Measurements from ENCODE around the gene NDRG3. TPM values are rescaled to one million over a fixed set of nuclear protein-coding genes. Genes with fewer than 3 reads are reported as not detected.
A peak's percentile ranks its signal among the peaks of the same experiment; 100 is the strongest.

NDRG3 gene
- 55.1 and 59.9 TPM in 2 replicates for polyA plus RNA-seq (2014; cell fraction: cytosol; rRNA removed)
- 19.4 and 27.4 TPM in 2 replicates for polyA plus RNA-seq (2014; cell fraction: nucleus; rRNA removed)

GRCh38 chr20:36745927-36746659 is at the start of gene NDRG3:
NDRG3 (minus strand) TSS chr20:36746090; CDS start chr20:36721735, 24,355 bp downstream.
- peak; percentile 97 for DNase-seq (ENCODE audit: low spot score)

DNA sequence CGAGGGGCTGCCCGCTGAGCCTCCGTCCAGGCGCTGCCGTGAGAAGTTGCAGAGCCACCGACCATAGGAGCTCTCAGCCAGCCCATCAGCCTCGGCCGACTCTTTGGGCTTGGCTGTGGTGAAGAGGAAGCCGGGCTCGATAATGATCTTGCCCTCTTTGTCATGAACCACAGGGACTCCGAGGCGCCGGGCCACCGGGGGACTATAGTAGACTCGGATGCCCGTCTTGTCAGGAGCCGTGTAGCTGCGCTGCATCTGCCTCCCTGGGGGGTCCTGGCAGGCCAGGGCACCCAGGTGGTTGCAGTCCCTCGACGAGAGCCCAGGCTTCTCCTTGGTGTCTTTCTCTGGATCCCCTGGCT is 48.2 kb upstream of the NDRG3 start:
- no peak for DNase-seq (ENCODE audit: low spot score)

DNA sequence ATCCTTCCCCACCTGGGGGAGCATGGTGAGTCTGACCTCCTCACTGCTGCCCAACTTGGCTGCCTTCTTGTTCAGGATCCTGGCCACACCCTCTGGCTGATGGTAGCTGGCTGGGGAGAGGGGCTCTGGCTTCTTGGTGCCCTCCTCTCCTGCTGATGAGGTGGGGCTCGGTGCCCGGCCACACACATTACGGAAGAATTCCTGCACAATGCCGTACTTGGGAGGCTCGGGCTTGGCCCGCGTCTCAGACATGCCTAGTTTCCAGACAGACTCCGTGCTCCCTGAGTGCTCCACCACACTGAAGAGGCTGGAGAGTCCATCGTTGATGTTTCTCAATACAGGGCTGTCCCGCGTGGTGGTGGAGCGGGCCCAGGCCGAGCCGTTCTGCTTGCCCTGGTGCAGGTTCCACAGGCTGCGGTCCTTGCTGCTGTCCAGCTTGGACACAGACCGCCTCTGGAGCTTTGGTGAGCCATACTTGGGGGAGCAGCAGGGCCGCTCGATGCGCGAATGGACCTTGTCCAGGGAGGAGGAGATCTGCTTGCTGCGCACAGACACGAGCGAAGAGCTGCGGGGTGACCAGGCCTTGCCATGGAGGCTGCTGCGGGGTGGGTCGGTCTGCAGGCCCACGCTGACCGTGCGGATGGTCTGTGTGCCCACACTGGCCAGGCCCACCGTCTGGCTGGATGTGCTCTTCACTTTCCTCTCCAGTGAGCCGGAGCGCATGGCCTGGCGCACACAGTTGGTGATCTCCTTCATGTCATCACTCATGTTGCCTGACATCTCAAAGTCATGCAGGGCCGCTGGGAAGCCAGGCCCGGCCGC is 47.6 kb upstream of the NDRG3 start:
- no peak for DNase-seq (ENCODE audit: low spot score)

DNA sequence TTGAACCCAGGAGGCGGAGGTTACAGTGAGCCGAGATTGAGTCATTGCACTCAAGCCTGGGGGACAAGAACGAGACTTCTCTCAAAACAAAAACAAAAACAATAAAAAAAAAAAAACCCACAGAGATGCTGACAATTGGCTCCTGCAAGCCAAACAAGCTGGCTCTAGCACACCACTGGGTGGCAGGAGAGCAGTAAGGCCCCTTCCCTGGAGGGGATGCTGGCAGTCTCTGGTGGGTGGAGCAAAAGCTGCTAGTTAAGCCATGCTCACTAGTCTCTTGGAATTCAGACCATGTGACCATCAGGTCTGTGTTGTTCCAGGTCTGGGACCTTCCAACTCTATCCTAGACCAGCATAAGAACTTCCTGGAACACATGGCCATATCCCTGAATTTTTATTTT is 46.5 kb upstream of the NDRG3 start:
- peak; percentile 62 for DNase-seq (ENCODE audit: low spot score)

DNA sequence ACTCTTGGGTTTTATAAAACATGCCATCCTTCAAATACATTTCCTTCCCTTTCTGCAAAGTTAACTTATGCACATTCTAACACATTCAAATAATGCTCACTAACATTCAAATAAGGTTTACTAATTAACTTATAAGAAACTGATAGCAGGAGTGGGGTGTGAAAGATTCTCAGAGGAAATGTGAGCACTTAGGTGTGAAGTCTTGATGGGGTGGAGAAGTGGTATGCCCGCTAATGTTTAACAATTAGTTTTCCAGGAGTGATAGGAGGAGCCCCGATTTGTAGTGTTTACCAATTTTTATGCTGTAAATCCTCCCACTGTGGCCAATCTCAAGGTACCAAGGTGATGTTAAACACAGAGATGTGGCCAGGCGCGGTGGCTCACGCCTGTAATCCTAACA is 46.0 kb upstream of the NDRG3 start:
- no peak for DNase-seq (ENCODE audit: low spot score)

GRCh38 chr20:36786663-36787062 is 40.8 kb upstream of the NDRG3 start:
- DNase-seq (ENCODE audit: low spot score) = no peak

DNA sequence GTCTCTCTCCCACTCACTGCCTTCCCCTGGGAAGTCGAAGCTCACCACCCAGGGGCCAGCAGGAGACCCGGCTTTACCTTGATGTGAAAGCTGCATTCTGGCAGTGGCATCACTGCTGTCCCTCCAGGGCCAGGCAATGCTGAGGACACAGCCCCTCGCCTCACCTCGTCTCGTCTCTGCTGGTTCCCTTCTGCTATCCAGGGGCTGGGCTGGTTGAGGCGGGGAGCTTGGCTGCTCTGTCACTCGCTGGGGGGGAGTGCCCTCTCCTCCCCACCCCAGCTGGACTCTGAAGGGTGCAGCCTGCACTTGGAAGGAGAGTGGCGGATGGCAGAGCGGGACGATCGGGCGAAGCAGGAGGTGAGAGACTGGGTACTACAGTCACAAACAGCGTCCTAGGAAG is 40.4 kb upstream of the NDRG3 start:
- DNase-seq (ENCODE audit: low spot score) = no peak

DNA sequence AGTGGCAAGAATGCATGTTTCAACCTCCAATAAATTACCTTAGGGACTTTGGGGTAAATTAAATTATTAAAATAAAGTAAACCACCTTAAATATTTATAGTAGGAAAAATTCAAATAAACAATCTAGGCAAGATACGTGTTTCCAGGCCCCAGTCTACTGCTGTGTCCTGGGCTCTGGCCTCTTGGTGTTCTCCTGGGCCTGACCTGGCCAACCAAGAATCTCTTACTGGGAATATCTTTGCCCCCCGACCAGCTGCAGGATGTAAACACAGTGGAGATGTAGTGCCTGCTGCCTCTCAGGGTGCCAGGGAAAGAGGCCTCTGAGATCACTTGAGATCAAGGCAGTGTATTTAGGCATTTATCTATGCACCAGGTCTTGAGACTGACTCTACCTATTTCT is 39.4 kb upstream of the NDRG3 start:
- no peak for DNase-seq (ENCODE audit: low spot score)

DNA sequence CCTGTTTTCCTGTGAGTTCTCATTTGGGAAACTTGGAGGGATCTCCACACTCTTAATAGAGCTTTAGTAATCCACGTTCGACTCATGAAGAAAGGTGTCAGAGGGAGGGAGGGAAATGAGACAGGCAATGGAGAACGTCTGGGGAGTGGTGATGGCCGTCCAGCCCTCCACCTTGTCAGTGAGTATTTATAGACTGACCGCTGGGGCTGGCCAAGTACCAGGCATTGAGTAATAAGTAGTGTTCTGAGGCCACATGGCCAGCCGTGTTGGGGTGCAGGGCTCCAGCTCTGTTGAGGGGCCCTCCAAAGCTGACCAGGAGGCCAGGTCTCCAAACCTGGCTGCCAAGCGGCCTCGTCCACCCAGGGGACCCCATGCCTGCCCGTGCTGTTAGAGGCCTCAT is 39.0 kb upstream of the NDRG3 start:
- DNase-seq (ENCODE audit: low spot score) = no peak

DNA sequence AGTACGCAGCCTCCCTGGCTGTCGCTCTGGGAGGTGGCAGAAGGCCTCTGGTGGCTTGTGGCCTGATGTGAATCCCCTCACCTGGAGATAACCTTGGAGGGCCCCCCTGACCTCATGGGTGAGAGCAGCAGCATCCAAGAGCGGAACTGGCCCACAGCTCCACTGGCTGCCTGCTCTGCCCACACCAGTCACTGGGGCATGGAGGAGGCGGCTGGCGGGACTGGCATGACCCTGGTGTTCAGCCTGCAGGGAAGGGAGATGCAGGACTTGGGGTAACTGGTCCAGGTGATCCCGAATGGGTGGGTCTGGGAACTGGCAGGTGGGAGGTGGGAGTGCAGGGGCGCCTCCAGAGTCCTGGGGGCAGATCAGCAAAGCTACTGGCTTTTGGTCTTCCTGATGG is 38.2 kb upstream of the NDRG3 start:
- DNase-seq (ENCODE audit: low spot score) = no peak

DNA sequence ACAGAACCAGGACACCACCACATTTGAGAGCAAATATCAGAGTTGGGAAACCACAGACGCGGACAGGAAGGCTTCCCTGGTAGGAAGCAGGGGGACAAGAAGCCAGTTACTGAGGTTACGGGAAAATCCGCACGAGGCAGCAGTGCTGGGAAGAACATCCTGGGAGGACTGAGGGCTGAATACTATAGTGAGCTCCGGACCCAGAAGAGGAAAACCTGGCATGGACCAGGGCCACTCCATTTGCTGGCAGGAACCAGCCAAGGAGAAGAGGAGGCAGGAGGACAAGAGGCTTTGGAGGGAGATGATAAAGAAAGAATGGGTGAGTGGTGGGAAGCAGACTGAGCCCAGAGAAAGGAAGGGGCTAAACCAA is 33.8 kb upstream of the NDRG3 start:
- DNase-seq (ENCODE audit: low spot score) = no peak

DNA sequence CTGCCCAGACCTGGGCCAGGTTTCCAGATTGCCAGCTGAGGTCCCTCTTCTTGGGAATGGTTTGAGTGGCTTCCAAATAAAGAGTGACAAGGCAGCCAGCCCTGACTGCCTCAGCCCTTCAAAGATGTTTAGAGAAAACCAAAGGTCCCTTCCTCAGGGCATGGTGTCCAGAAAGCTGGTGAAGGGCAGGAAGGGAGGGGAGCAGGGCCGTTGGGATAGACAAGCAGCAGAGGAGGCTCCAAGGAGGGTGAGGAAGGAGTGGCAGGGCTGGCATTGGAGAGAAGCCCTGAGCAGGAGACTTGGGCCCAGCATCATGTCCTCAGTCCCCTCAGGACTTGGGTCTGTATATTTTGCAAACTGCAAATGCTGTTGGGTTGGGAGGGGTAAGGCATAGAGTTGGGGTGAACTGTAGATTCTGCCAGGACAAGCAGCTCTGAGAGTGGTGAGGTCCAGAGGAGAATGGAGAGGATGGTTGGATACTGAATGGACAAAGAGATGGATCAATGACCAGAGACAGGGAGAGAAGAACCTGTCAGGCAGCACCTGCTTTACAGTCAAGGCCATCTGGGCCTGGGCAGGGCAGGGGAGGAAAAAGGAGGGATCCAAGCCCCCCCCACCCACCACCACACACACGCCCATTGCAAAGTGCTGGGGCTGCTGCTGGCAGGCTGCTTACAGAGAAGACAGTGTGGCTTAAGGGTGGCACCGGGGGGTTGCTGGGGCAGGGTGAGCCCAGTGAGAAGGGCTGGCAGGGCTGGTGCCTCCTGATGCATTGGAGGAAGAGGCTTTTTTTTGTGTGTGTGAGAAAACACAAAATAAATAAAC is 33.2 kb upstream of the NDRG3 start:
- no peak for DNase-seq (ENCODE audit: low spot score)

DNA sequence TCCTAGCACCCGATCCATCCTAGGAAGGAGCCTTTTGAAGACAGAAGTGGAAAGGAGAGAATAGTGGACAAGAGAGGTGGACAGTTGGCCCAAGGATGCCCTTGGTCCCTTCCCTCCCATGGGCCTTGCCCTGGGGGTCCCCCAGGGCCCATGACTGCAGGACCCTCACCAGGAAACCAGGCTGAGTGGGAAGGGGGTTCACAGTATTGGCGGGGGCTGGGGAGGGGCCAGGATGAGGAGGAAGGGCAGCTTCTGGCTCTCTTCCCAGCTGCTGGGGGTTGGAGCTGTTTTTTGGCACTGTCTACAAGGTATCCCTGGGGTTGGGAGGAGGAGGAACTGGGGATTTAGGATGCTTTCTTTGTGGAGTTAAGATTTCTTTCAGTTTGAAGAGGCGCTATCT is 31.7 kb upstream of the NDRG3 start:
- DNase-seq (ENCODE audit: low spot score) = no peak

GRCh38 chr20:36777167-36777566 is 31.3 kb upstream of the NDRG3 start:
- no peak for DNase-seq (ENCODE audit: low spot score)

GRCh38 chr20:36775826-36776225 is 29.9 kb upstream of the NDRG3 start:
- DNase-seq (ENCODE audit: low spot score) = no peak

GRCh38 chr20:36775196-36775595 is 29.3 kb upstream of the NDRG3 start:
- DNase-seq (ENCODE audit: low spot score) = no peak

DNA sequence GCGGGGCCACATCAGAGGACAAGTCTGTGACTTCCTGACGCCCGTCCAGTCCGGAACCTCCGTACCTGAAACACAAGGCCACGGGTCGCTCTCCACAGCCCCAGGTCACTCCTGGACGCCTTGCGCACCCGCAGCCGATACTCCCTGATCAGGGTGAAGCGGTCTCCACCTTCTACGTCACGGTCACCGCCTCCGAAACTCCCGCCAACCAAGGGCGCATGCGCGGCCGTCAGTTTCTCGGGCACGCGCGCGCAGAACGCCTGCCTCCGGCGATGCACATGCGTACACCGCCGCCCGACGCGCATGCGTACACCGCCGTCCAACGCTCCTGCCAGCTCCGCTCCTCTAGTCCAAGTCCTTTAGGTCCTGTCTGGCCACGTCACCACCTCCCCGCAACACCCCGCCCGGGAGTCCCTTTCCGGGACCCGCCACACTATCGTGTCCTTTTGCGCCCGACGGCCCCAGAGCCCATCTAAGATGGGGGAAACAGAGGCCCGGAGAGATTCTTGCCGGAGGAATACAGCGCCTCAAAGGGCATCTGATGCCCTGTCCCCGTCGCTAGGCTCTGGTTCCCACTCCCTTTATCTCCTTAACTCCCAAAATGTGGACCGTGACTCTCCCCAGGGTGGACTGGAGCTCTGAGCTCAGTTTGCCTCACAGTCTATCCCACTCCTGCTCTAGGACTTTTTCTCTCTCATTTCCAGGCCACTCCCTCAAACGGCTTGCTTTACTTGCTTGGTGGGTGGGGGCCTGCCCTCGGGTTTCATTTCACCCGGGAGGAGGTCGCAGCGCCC is 27.9 kb upstream of the NDRG3 start, which contains the start of gene DSN1:
TSS of gene DSN1 (minus strand) at position 167 of the 794 bp plus-strand sequence. CDS start 2,305 bp downstream, outside the sequence.
- peak; percentile 99 for DNase-seq (ENCODE audit: low spot score)

DNA sequence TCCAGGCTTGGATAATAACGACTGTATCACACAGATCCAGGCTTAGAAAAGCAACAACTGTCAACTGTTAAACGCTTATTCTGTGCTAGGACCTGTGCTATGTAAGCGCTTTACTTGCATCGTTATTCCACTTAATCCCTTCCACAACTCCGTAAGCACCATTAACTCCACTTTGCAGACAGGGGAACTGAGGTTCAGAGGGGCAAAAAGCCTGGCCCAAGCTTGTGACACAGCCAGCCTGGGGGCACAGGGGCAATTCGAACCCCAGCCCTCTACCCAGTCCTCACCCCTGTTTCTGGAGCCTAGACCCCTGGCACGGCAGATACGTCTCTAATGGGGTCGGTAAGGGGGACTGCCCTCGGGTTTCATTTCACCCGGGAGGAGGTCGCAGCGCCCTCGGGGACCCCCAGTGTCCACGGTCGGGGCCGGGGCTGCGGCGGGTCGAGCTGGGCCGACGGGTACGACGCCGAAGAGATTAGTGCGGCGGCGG is 27.3 kb upstream of the NDRG3 start:
- DNase-seq (ENCODE audit: low spot score) = peak; percentile 41

DNA sequence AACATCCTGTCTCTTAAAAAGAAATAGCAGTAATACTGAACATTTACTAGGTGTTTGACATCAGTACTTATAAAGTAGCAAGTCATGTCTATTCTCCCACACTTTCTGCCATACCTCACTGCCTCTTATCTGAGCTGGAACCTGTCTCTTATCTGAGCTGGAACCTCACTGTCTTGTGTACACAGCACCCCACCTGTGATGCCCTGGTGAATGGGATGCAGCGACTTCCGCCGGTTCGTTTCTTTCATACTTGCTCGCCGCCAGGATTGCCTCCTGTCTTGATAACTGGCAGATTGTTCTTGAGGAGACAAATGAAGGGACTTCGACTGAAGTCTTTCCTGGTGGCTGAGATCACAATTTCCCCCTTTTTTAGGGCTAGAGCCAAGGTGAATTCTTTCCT is 24.8 kb upstream of the NDRG3 start:
- DNase-seq (ENCODE audit: low spot score) = no peak

DNA sequence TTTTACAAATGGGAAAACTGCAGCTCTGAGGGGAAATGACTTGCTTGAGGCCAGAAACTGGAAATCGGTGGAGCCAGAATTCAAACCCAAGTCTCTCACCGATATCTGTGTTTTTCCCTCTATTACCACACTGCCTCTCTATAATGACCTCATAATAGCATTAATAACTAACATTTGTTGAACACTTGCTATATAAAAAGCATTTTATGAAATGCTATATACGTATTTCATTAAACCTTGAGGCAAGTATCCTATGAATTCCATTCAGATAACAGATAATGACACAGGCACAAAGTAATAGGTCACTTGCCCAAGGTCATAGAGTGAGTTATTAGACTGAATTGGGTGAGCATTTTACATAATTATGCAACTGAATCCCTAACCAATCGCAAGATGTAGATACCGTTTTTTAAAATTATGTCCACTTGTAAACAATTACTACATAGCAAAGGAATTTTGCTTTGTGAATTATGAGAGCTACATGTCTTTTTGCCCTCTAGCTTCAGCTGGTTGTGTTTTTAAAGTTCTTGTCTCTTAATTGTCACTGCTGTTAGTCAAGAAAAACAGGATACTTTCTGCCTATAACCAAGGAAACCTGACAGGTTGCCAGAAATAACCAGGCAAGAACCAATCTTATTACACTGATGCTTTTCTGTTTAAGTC is 23.0 kb upstream of the NDRG3 start:
- no peak for DNase-seq (ENCODE audit: low spot score)

Measured in SK-N-DZ (cell line).